Tibial nerve (tissue), 3 donors: ENCODE measurements around the gene RNF207.

Source experiments
- CTCF ChIP-seq, 5 experiments: fragments of 200-600 bp in 3 of 5; fragments of 450-650 bp in 2 of 5; sonication (generic) in 3 of 5; IDR thresholded peaks; one replicate each; pipeline ENCODE4 v1.5.1; 2016 to 2019; ENCODE audit warnings: antibody characterized with exemption in 5 of 5, mild to moderate bottlenecking in 3 of 5, moderate library complexity in 2 of 5
- POLR2A ChIP-seq, 2 donors: fragments of 450-650 bp; IDR thresholded peaks; one replicate each; pipeline ENCODE4 v1.6.1; 2017; ENCODE audit warnings: antibody characterized with exemption in 2 of 2, mild to moderate bottlenecking in 2 of 2, moderate library complexity in 2 of 2

GRCh38 chr1:6198646-6199297 lies 7.1 kb upstream of the RNF207 start:
- TF ChIP-seq CTCF (IDR thresholded peaks at IDR 0.05) (no peak), POLR2A (IDR thresholded peaks at IDR 0.05) (no peak)
